OCI-LY7 (cell line): Measurements from ENCODE around the gene CNDP2. TPM values are rescaled to one million over a fixed set of nuclear protein-coding genes. Genes with fewer than 3 reads are reported as not detected.

ENCODE experiments used
- Bru-seq: library from RNA; stranded (reverse); fragments of 400-500 nt; gene quantifications from one replicate; lab custom pipeline; 2021; lab: Mats Ljungman, UMichigan
- BruChase-seq, 2 experiments: library from RNA; stranded (reverse); fragments of 400-500 nt; gene quantifications; one replicate each; lab custom pipeline; 2021; lab: Mats Ljungman, UMichigan
- BruUV-seq: library from RNA; stranded (reverse); fragments of 400-500 nt; replicated peaks from 2 replicates; lab custom pipeline; 2021; lab: Mats Ljungman, UMichigan
- CTCF ChIA-PET: fragments of 300-600 bp; sonication (Branson Sonifier 250); formaldehyde crosslinking; loops from one replicate; lab custom pipeline; 2022; ENCODE audit warnings: antibody characterized with exemption; ENCODE audit not compliant: unreplicated experiment; lab: Charles Lee
- POLR2A ChIA-PET: fragments of 300-600 bp; sonication (Branson Sonifier 250); formaldehyde crosslinking; loops from one replicate; lab custom pipeline; 2022; ENCODE audit warnings: antibody characterized with exemption; lab: Charles Lee
- DNase-seq: peaks from one replicate; pipeline ENCODE4 v3.0.0-alpha.2; 2015; ENCODE audit warnings: low spot score
- H2AFZ ChIP-seq: fragments of 200-600 bp; sonication (generic), shearing (Covaris generic); 2 replicates; pipeline ENCODE4 v1.6.1; 2014; ENCODE audit warnings: mild to moderate bottlenecking, antibody characterized with exemption, low read length, moderate library complexity
- H3K27ac ChIP-seq: fragments of 200-600 bp; sonication (generic); 2 replicates; pipeline ENCODE4 v1.5.1; 2014; ENCODE audit warnings: mixed run types, low read depth, mild to moderate bottlenecking, moderate library complexity, low read length, inconsistent platforms; ENCODE audit not compliant: poor library complexity, severe bottlenecking
- H3K36me3 ChIP-seq: fragments of 200-600 bp; sonication (generic); 2 replicates; pipeline ENCODE4 v1.6.1; 2014; ENCODE audit warnings: mild to moderate bottlenecking, antibody characterized with exemption, low read length, moderate library complexity, mixed read lengths; ENCODE audit not compliant: insufficient read depth
- H3K4me1 ChIP-seq: fragments of 200-600 bp; sonication (generic); 2 replicates; pipeline ENCODE4 v1.5.1; 2014; ENCODE audit warnings: mild to moderate bottlenecking, low read length; ENCODE audit not compliant: insufficient read depth, poor library complexity, severe bottlenecking
- H3K4me2 ChIP-seq: fragments of 200-600 bp; sonication (generic); 2 replicates; pipeline ENCODE4 v1.6.1; 2014; ENCODE audit warnings: mild to moderate bottlenecking, low read length
- H3K4me3 ChIP-seq: fragments of 200-600 bp; sonication (generic); 2 replicates; pipeline ENCODE4 v1.5.1; 2014; ENCODE audit warnings: mild to moderate bottlenecking, low read depth, low read length; ENCODE audit not compliant: poor library complexity, severe bottlenecking
- H3K79me2 ChIP-seq: fragments of 200-600 bp; sonication (generic); 2 replicates; pipeline ENCODE4 v1.6.1; 2016; ENCODE audit warnings: low read depth, mild to moderate bottlenecking, low read length, moderate library complexity, mixed read lengths; ENCODE audit not compliant: insufficient read depth
- H3K9me2 ChIP-seq: fragments of 200-600 bp; sonication (generic); 2 replicates; pipeline ENCODE4 v1.6.1; 2016; ENCODE audit warnings: mild to moderate bottlenecking, low read length, mixed read lengths; ENCODE audit not compliant: insufficient read depth
- H3K9me3 ChIP-seq: fragments of 200-600 bp; sonication (generic); 2 replicates; pipeline ENCODE4 v1.6.1; 2014; ENCODE audit warnings: mild to moderate bottlenecking, mixed run types, low read length, mixed read lengths
- H4K20me1 ChIP-seq: fragments of 200-600 bp; sonication (generic); 2 replicates; pipeline ENCODE4 v1.6.1; 2014; ENCODE audit warnings: mild to moderate bottlenecking, antibody characterized with exemption, low read length, moderate library complexity, mixed read lengths; ENCODE audit not compliant: insufficient read depth
- EZH2phosphoT487 ChIP-seq: fragments of 200-600 bp; sonication (generic); IDR thresholded peaks from 2 replicates; pipeline ENCODE4 v1.6.1; 2018; ENCODE audit warnings: low read depth, borderline replicate concordance, mild to moderate bottlenecking, mixed run types, antibody characterized with exemption, low read length, moderate library complexity, mixed read lengths
- intact Hi-C: fragments of 100-400 bp; cut with micrococcal nuclease; formaldehyde crosslinking; loops from one replicate; pipeline ENCODE4 v1.10.0; 2022; ENCODE audit not compliant: unreplicated experiment
- long read RNA-seq: library from polyadenylated mRNA; stranded (forward); transcript quantifications from one replicate; pipeline ENCODE4 v2.0.0, GENCODE V29; 2022
- total RNA-seq, 2 experiments: library from RNA; depleted of rRNA in 1 of 2; stranded (reverse); fragments of >200 nt in 1 of 2; shearing (Covaris generic) in 1 of 2; gene quantifications; 2 replicates each; pipeline ENCODE4 v1.2.3, GENCODE V29; 2014 to 2022
- TF ChIP-seq, protein P1 (sequence below): fragments of 200-600 bp; sonication (generic); conservative IDR thresholded peaks from 2 replicates; pipeline ENCODE4 v1.5.1; 2014; ENCODE audit warnings: mild to moderate bottlenecking, antibody characterized with exemption, low read length, moderate library complexity, mixed read lengths

CNDP2 gene
- total RNA-seq (2014; rRNA removed; shearing (Covaris generic)) (28.5 and 51.5 TPM in 2 replicates), total RNA-seq (2022) (85.2 and 94.8 TPM in 2 replicates), Bru-seq, nascent RNA (percentile 70 among the genes with signal in this experiment), BruChase-seq, experiment 1, labeled RNA remaining after a 6-hour chase (percentile 76 among the genes with signal in this experiment), BruChase-seq, experiment 2, labeled RNA remaining after a 2-hour chase (percentile 68 among the genes with signal in this experiment)
- long read RNA-seq, full-length matches to known transcripts: 114 of 171 reads
- long read RNA-seq, partial matches to known transcripts: 34 of 171 reads
- long read RNA-seq, other reads (novel, unspliced or antisense): 23 of 171 reads

- H3K9me3 ChIP-seq: no peaks in the 10 kb centered on the region
- peak within 1 kb of the TSS; percentile 30 for H3K27ac ChIP-seq
- peak within 1 kb of the TSS; percentile 89 for H3K4me3 ChIP-seq
- H3K4me2 ChIP-seq: peak within 1 kb of the TSS; percentile 85
- POLR2A ChIA-PET: interaction anchor here (0.6 to 1.5 kb wide), 3 partner anchors 26 to 566 kb away, joined by 3 to 4 read pairs (median 3); no protein-coding TSS in a partner anchor
- H3K9me2 ChIP-seq: no peaks in the 10 kb centered on the region
- peaks cover 23% of the 10 kb centered on the region for H3K4me1 ChIP-seq
- intact Hi-C loops: loop anchor here (5.0 kb wide), 3 partner anchors 101 to 716 kb away; partner anchors contain the start of genes TSHZ1 and ZNF407
- no peaks in the 10 kb centered on the region for H3K36me3 ChIP-seq
- H3K79me2 ChIP-seq: peaks cover 32% of the 10 kb centered on the region
- BruUV-seq: TSS peak; percentile 86
- H2AFZ ChIP-seq: peak within 1 kb of the TSS; percentile 95
- peak; percentile 94 for DNase-seq
- CTCF ChIA-PET: no interaction called here
- H4K20me1 ChIP-seq: no peaks in the 10 kb centered on the region
- TF ChIP-seq, protein P1, sequence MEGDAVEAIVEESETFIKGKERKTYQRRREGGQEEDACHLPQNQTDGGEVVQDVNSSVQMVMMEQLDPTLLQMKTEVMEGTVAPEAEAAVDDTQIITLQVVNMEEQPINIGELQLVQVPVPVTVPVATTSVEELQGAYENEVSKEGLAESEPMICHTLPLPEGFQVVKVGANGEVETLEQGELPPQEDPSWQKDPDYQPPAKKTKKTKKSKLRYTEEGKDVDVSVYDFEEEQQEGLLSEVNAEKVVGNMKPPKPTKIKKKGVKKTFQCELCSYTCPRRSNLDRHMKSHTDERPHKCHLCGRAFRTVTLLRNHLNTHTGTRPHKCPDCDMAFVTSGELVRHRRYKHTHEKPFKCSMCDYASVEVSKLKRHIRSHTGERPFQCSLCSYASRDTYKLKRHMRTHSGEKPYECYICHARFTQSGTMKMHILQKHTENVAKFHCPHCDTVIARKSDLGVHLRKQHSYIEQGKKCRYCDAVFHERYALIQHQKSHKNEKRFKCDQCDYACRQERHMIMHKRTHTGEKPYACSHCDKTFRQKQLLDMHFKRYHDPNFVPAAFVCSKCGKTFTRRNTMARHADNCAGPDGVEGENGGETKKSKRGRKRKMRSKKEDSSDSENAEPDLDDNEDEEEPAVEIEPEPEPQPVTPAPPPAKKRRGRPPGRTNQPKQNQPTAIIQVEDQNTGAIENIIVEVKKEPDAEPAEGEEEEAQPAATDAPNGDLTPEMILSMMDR: no peak
- TF ChIP-seq EZH2phosphoT487: no peak
These were observed at the start of gene CNDP2 for GRCh38 chr18:74495581-74496507. CNDP2 (plus strand) TSS chr18:74496363; CDS start chr18:74499974, 3,611 bp downstream.

GRCh38 chr18:74446631-74447403, 49.3 kb upstream of the CNDP2 start:
- Histone ChIP-seq H3K79me2 (no peaks in the 10 kb centered on the region), H3K36me3 (no peaks in the 10 kb centered on the region), H3K4me1 (no peaks in the 10 kb centered on the region), H3K9me2 (no peaks in the 10 kb centered on the region), H3K27ac (no peak overlapping the region), H3K4me2 (no peak overlapping the region), H3K4me3 (no peak overlapping the region), H2AFZ (no peak overlapping the region), H3K9me3 (no peaks in the 10 kb centered on the region), H4K20me1 (no peaks in the 10 kb centered on the region)
- ChIA-PET POLR2A (no interaction called here), CTCF (interaction anchor here (0.7 kb wide), 1 partner anchor 42 kb away, joined by 4 read pairs; no protein-coding TSS in a partner anchor)
- TF ChIP-seq, protein P1: no peak
- no peak for TF ChIP-seq EZH2phosphoT487
- no TSS peak for BruUV-seq
- DNase-seq: no peak
- intact Hi-C loops: no loop called here
